HG03575 (cell line): ENCODE data around the gene GDF2.

Source experiments
- ATAC-seq: cut with Tn5 transposase; IDR thresholded peaks from one replicate; pipeline ENCODE4 v1.9.1; 2021; ENCODE audit not compliant: unreplicated experiment, insufficient number of reproducible peaks, low FRiP score; ENCODE audit errors: extremely low read depth

Gene GDF2

GRCh38 chr10:47289921-47290320, 32.3 kb upstream of the GDF2 start:
- ATAC-seq, result no peak

- no peak for ATAC-seq
Measured at GRCh38 chr10:47290338-47290737, 31.9 kb upstream of the GDF2 start.

GRCh38 chr10:47291682-47292081, 30.6 kb upstream of the GDF2 start:
- ATAC-seq, result no peak

GRCh38 chr10:47294057-47294456, 28.2 kb upstream of the GDF2 start:
- ATAC-seq, result no peak

- no peak for ATAC-seq
Measured at GRCh38 chr10:47294501-47294900, 27.8 kb upstream of the GDF2 start.

GRCh38 chr10:47295411-47295810, 26.8 kb upstream of the GDF2 start:
- no peak for ATAC-seq

- ATAC-seq, result no peak
Measured at GRCh38 chr10:47296156-47296894, 25.9 kb upstream of the GDF2 start.

GRCh38 chr10:47296941-47297340, 25.3 kb upstream of the GDF2 start:
- ATAC-seq, result no peak

GRCh38 chr10:47297866-47298540, 24.3 kb upstream of the GDF2 start:
- no peak for ATAC-seq

- no peak for ATAC-seq
Measured at GRCh38 chr10:47298715-47299114, 23.5 kb upstream of the GDF2 start.

GRCh38 chr10:47299611-47300428, 22.4 kb upstream of the GDF2 start, which contains the start of gene GDF10:
TSS of gene GDF10 (plus strand) at chr10:47300197. CDS start at chr10:47300652, 455 bp downstream.
- no peak for ATAC-seq

GRCh38 chr10:47300429-47300931, 21.8 kb upstream of the GDF2 start:
- no peak for ATAC-seq

GRCh38 chr10:47301833-47302232, 20.4 kb upstream of the GDF2 start:
- no peak for ATAC-seq

- ATAC-seq, result no peak
Measured at GRCh38 chr10:47303105-47303504, 19.1 kb upstream of the GDF2 start.

- ATAC-seq, result no peak
Measured at GRCh38 chr10:47303866-47304265, 18.4 kb upstream of the GDF2 start.

- no peak for ATAC-seq
Measured at GRCh38 chr10:47305566-47305965, 16.7 kb upstream of the GDF2 start.

GRCh38 chr10:47306387-47307210, 15.7 kb upstream of the GDF2 start:
- ATAC-seq, result no peak

- no peak for ATAC-seq
Measured at GRCh38 chr10:47307381-47307780, 14.9 kb upstream of the GDF2 start.

GRCh38 chr10:47308775-47309174, 13.5 kb upstream of the GDF2 start:
- no peak for ATAC-seq
